Measurements from ENCODE around the gene GPNMB. TPM values are rescaled to one million over a fixed set of nuclear protein-coding genes. Genes with fewer than 3 reads are reported as not detected.

The GPNMB gene
- total and polyA plus RNA-seq, 2 of the 4 experiments (the other 2 are of a cell fraction) = under 0.01 to 0.14 TPM

DNA sequence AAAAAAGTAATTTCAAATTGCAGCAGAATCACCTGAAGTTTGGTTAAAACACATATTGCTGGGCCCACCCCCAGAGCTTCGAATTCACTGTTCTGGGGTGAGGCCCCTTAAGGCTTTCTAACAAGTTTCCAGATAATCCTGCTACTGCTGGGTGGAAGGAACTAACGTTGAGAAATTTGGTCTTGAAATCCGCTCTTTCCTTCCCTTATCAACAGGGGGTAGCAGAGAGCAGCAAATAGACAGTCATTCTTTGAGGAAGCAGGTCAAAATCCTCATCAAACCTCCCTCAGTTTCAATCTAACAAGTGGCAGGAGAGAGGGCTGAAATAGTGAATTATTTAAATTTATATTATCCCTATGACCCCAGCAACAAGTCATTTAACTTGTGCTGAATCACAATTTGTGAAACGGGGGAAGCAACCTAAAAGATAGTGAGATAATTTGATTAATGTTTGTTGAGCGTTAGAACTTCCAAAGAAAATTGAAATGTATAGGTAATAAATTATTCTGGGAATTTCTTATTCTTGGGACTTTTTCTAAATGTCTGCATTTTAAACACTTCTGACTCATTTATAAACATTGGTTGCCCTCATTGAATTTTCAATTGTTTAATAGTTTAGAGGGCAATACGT lies 30.9 kb downstream of the GPNMB start:
- H3K14ac ChIP-seq (replicated peaks; ENCODE audit: low read depth, low read length) = no peak overlapping the region
- peaks cover 2% of the 10 kb centered on the region; the same call in 1 of the 2 replicates for H3K4me1 ChIP-seq (ENCODE audit: control insufficient read depth, insufficient read depth, low read length)
- no peak overlapping the region for H2AFZ ChIP-seq (replicated peaks; ENCODE audit: low read length, poor library complexity)
- no peak overlapping the region for H2AK5ac ChIP-seq (ENCODE audit: low read depth, low read length)
- H2BK15ac ChIP-seq (ENCODE audit: low read depth, low read length) = no peak overlapping the region
- no peaks in the 10 kb centered on the region for H3K36me3 ChIP-seq (ENCODE audit: control insufficient read depth, insufficient read depth, low read length)
- H4K20me1 ChIP-seq (ENCODE audit: insufficient read depth, low read length) = no peaks in the 10 kb centered on the region
- no peaks in the 10 kb centered on the region for H3K79me1 ChIP-seq (ENCODE audit: low read depth in 1 of 2, low read length in 2 of 2)
- no peak overlapping the region for H3K18ac ChIP-seq (ENCODE audit: low read depth, low read length)
- BruUV-seq (replicated peaks) = no TSS peak
- no peak overlapping the region for H2BK120ac ChIP-seq (ENCODE audit: low read depth, low read length)
- H2BK20ac ChIP-seq (ENCODE audit: low read depth, low read length) = no peak overlapping the region
- H4K91ac ChIP-seq (ENCODE audit: insufficient read depth, low read depth, low read length) = no peak overlapping the region
- ATAC-seq (ENCODE audit: low read depth) = peak; percentile 72
- H3K56ac ChIP-seq (ENCODE audit: extremely low read depth, insufficient read depth, low read length) = no peak overlapping the region
- intact Hi-C loops (cut with micrococcal nuclease) (loop anchor here (5.0 kb wide), 1 partner anchor 195 kb away; the partner anchor contains the start of gene IGF2BP3), dilution Hi-C loops (cut with HindIII; ENCODE audit: low sequenced_read_pairs, unreplicated experiment) (no loop called here), in situ Hi-C loops (cut with MboI; ENCODE audit: low sequenced_read_pairs) (loop anchor here (10.0 kb wide), 1 partner anchor 427 kb away; no protein-coding TSS in a partner anchor)
- no peak overlapping the region for H3K23ac ChIP-seq (ENCODE audit: low read depth, low read length)
- H4K8ac ChIP-seq (ENCODE audit: low read depth in 2 of 2, low read length in 2 of 2) = no peak overlapping the region
- WGBS, 2 experiments (ENCODE audit: extremely low coverage in 2 of 2, insufficient read length in 1 of 2) = no CpG with 5 or more reads among the region's 6 CpGs
- ChIA-PET CTCF (no interaction called here), POLR2A (ENCODE audit: unreplicated experiment) (no interaction called here)
- H3K4me2 ChIP-seq (ENCODE audit: low read depth, low read length) = no peak overlapping the region
- H2AK9ac ChIP-seq (replicated peaks; ENCODE audit: low read depth, low read length, poor library complexity) = no peak overlapping the region
- H3K4me3 ChIP-seq (ENCODE audit: insufficient read depth, low read depth, low read length) = no peak overlapping the region
- peak; percentile 75 for DNase-seq
- H3K9me3 ChIP-seq (ENCODE audit: control insufficient read depth, insufficient read depth, low read length) = no peaks in the 10 kb centered on the region
- no peak overlapping the region for H4K5ac ChIP-seq (ENCODE audit: low read depth, low read length)
- H3K27me3 ChIP-seq (ENCODE audit: control insufficient read depth, insufficient read depth, low read length) = 0 out of 2 replicates have a peak, but pooled peaks cover 2% of the 10 kb centered on the region
- no peak overlapping the region for H2BK5ac ChIP-seq (ENCODE audit: low read depth, low read length, poor library complexity, severe bottlenecking)
- TF ChIP-seq SMC3 (IDR thresholded peaks at IDR 0.05; ENCODE audit: low read depth, low read length) (peak; percentile 66), CTCF (conservative IDR thresholded peaks at IDR 0.05; ENCODE audit: low read depth, low read length) (peak; percentile 87), RAD21 (IDR thresholded peaks at IDR 0.05; ENCODE audit: low read length) (peak; percentile 90), NFE2L2 (IDR thresholded peaks at IDR 0.05; ENCODE audit: low read depth, low read length) (no peak)
- TF ChIP-seq, protein P1, sequence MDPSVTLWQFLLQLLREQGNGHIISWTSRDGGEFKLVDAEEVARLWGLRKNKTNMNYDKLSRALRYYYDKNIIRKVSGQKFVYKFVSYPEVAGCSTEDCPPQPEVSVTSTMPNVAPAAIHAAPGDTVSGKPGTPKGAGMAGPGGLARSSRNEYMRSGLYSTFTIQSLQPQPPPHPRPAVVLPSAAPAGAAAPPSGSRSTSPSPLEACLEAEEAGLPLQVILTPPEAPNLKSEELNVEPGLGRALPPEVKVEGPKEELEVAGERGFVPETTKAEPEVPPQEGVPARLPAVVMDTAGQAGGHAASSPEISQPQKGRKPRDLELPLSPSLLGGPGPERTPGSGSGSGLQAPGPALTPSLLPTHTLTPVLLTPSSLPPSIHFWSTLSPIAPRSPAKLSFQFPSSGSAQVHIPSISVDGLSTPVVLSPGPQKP (IDR thresholded peaks at IDR 0.05; ENCODE audit: borderline replicate concordance, low read depth, low read length) = no peak
- no peak overlapping the region for H3K9ac ChIP-seq (ENCODE audit: low read depth, low read length)
- no peak overlapping the region for H3K27ac ChIP-seq (ENCODE audit: insufficient read depth, low read length)
- H3K4ac ChIP-seq (ENCODE audit: low read depth, low read length) = no peak overlapping the region
- peaks cover 2% of the 10 kb centered on the region; the same call in 1 of the 2 replicates for H3K9me1 ChIP-seq (ENCODE audit: insufficient read depth, low read length)
